Upper lobe of right lung (tissue), 1 donor: ENCODE results near the gene ERP29. TPM values are rescaled to one million over a fixed set of nuclear protein-coding genes. Genes with fewer than 3 reads are reported as not detected.
"Not testable (repeated sequence)": the region's sequence is repeated elsewhere in the genome, so short reads cannot be mapped to it uniquely, and the experiment has no call there.

Experiments used
- ATAC-seq: fragments of 200-7000 bp; cut with Tn5 transposase; one replicate; pipeline ENCODE4 v1.9.1; 2020; ENCODE audit warnings: mild to moderate bottlenecking, moderate library complexity
- DNase-seq: peaks from one replicate; pipeline ENCODE4 v3.0.0-alpha.2; 2020
- H3K27ac ChIP-seq: fragments of 200-600 bp; one replicate; pipeline ENCODE4 v1.8.0; 2022
- H3K27me3 ChIP-seq: fragments of 200-600 bp; one replicate; pipeline ENCODE4 v1.8.0; 2022; ENCODE audit warnings: mild to moderate bottlenecking
- H3K36me3 ChIP-seq: fragments of 200-600 bp; one replicate; pipeline ENCODE4 v1.8.0; 2022
- H3K4me1 ChIP-seq: fragments of 200-600 bp; one replicate; pipeline ENCODE4 v1.8.0; 2022
- H3K4me3 ChIP-seq: fragments of 200-600 bp; one replicate; pipeline ENCODE4 v1.8.0; 2022; ENCODE audit warnings: mild to moderate bottlenecking
- H3K9me3 ChIP-seq: fragments of 200-600 bp; one replicate; pipeline ENCODE4 v1.8.0; 2022
- intact Hi-C: fragments of 100-400 bp; cut with DNase I; formaldehyde crosslinking; loops from one replicate; pipeline ENCODE4 v1.11.0; 2022
- total RNA-seq: library from RNA; stranded (reverse); fragmentation: NEBNext Ultra II Directional; extraction: Animal tissue kit (Norgen Biotek cat#: 25700); gene quantifications from one replicate; pipeline ENCODE4 v1.2.1, GENCODE V29; 2021
- TF ChIP-seq, protein P1 (sequence below): fragments of 200-600 bp; IDR thresholded peaks from one replicate; pipeline ENCODE4 v1.8.0; 2022; ENCODE audit warnings: antibody characterized with exemption
- donor health status: DM: no; HTN: yes; CAD: no; lungs with severe emphysema.

ERP29 gene
- total RNA-seq, 1 donor from 2014 or later: 160 TPM

- no peak for ATAC-seq
Measured at GRCh38 chr12:111997300-111997699, 15.9 kb upstream of the ERP29 start.

DNA sequence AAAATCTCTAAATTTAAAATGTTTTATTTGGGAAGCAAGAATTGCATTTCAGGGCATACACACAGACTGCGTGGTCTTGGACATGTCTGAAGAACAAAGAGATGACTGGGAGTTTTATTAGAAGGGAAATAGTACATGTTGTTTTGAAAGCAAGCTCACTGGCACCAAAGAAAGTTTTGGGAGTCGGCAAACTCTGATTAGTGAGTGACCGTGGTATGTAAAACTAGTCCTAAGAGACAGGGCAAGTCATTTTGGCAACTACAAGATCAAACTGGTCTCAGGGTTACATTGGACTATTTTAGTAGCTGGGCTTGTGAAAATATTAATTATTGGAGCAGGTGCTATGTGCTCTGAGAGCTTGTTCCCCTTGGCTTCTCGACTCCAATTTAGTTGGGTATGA, 15.2 kb upstream of the ERP29 start:
- no peak overlapping the region for H3K4me3 ChIP-seq
- H3K27me3 ChIP-seq: no peaks in the 10 kb centered on the region
- TF ChIP-seq, protein P1, sequence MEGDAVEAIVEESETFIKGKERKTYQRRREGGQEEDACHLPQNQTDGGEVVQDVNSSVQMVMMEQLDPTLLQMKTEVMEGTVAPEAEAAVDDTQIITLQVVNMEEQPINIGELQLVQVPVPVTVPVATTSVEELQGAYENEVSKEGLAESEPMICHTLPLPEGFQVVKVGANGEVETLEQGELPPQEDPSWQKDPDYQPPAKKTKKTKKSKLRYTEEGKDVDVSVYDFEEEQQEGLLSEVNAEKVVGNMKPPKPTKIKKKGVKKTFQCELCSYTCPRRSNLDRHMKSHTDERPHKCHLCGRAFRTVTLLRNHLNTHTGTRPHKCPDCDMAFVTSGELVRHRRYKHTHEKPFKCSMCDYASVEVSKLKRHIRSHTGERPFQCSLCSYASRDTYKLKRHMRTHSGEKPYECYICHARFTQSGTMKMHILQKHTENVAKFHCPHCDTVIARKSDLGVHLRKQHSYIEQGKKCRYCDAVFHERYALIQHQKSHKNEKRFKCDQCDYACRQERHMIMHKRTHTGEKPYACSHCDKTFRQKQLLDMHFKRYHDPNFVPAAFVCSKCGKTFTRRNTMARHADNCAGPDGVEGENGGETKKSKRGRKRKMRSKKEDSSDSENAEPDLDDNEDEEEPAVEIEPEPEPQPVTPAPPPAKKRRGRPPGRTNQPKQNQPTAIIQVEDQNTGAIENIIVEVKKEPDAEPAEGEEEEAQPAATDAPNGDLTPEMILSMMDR: no peak
- no peaks in the 10 kb centered on the region for H3K36me3 ChIP-seq
- H3K27ac ChIP-seq: no peak overlapping the region
- H3K4me1 ChIP-seq: peaks cover 3% of the 10 kb centered on the region
- no peak for DNase-seq
- H3K9me3 ChIP-seq: no peaks in the 10 kb centered on the region
- no peak for ATAC-seq
- intact Hi-C loops: no loop called here

More at GRCh38 chr12:111997300-111997699, 15.9 kb upstream of the ERP29 start:
- Histone ChIP-seq H3K27ac (no peak overlapping the region), H3K4me3 (no peak overlapping the region), H3K9me3 (no peaks in the 10 kb centered on the region), H3K27me3 (no peaks in the 10 kb centered on the region), H3K4me1 (peaks cover 3% of the 10 kb centered on the region), H3K36me3 (no peaks in the 10 kb centered on the region)
- intact Hi-C loops: no loop called here
- DNase-seq: no peak
- TF ChIP-seq, protein P1: no peak

- H3K4me3 ChIP-seq, H3K27me3 ChIP-seq, ATAC-seq, DNase-seq, H3K27ac ChIP-seq, H3K4me1 ChIP-seq, intact Hi-C loops, H3K9me3 ChIP-seq, H3K36me3 ChIP-seq: not testable (repeated sequence)
Measured at GRCh38 chr12:111999129-111999528, 14.1 kb upstream of the ERP29 start.

GRCh38 chr12:112000820-112001219, 12.4 kb upstream of the ERP29 start:
- TF ChIP-seq, protein P1: no peak
- no peak overlapping the region for H3K27ac ChIP-seq

GRCh38 chr12:112001576-112001975, 11.7 kb upstream of the ERP29 start:
- TF ChIP-seq, protein P1: no peak
- intact Hi-C loops: no loop called here
- no peaks in the 10 kb centered on the region for H3K36me3 ChIP-seq
- H3K4me1 ChIP-seq: peaks cover 3% of the 10 kb centered on the region
- no peak overlapping the region for H3K27ac ChIP-seq
- ATAC-seq: no peak
- H3K4me3 ChIP-seq: peak overlapping the region; percentile 17
- H3K27me3 ChIP-seq: no peaks in the 10 kb centered on the region
- DNase-seq: no peak
- H3K9me3 ChIP-seq: no peaks in the 10 kb centered on the region

More at GRCh38 chr12:112000820-112001219, 12.4 kb upstream of the ERP29 start:
- H3K4me1 ChIP-seq: peaks cover 3% of the 10 kb centered on the region
- no peaks in the 10 kb centered on the region for H3K27me3 ChIP-seq
- intact Hi-C loops: no loop called here
- H3K36me3 ChIP-seq: no peaks in the 10 kb centered on the region
- no peaks in the 10 kb centered on the region for H3K9me3 ChIP-seq
- no peak for DNase-seq
- no peak overlapping the region for H3K4me3 ChIP-seq
- no peak for ATAC-seq

GRCh38 chr12:112004041-112004440, 9.2 kb upstream of the ERP29 start:
- ATAC-seq (no peak), DNase-seq (no peak)
- Histone ChIP-seq H3K36me3 (no peaks in the 10 kb centered on the region), H3K27me3 (no peaks in the 10 kb centered on the region), H3K4me1 (peaks cover 10% of the 10 kb centered on the region), H3K27ac (no peak overlapping the region), H3K4me3 (no peak overlapping the region), H3K9me3 (no peaks in the 10 kb centered on the region)
- intact Hi-C loops: no loop called here
- TF ChIP-seq, protein P1: no peak
